GM19438 (cell line): ENCODE measurements around the gene NFS1.

Experiments
- ATAC-seq: cut with Tn5 transposase; IDR thresholded peaks from one replicate; pipeline ENCODE4 v1.9.1; 2021; ENCODE audit warnings: low read depth; ENCODE audit not compliant: unreplicated experiment

Gene NFS1

GRCh38 chr20:35650632-35651031 lies 48.5 kb downstream of the NFS1 start:
- no peak for ATAC-seq

GRCh38 chr20:35648836-35649235 lies 50.3 kb downstream of the NFS1 start:
- ATAC-seq: no peak

GRCh38 chr20:35644806-35645205 lies 54.3 kb downstream of the NFS1 start:
- ATAC-seq: no peak

- no peak for ATAC-seq
These were observed 56.1 kb downstream of the NFS1 start for GRCh38 chr20:35643045-35643444.

- ATAC-seq: no peak
These were observed 57.4 kb downstream of the NFS1 start for GRCh38 chr20:35641743-35642142.

GRCh38 chr20:35640724-35641123 lies 58.4 kb downstream of the NFS1 start:
- no peak for ATAC-seq

- ATAC-seq: no peak
These were observed 60.4 kb downstream of the NFS1 start for GRCh38 chr20:35638751-35639150.

GRCh38 chr20:35637276-35637675 lies 61.9 kb downstream of the NFS1 start:
- ATAC-seq: no peak

GRCh38 chr20:35636095-35636494 lies 63.1 kb downstream of the NFS1 start:
- ATAC-seq: no peak

GRCh38 chr20:35635652-35636051 lies 63.5 kb downstream of the NFS1 start:
- ATAC-seq: no peak

- no peak for ATAC-seq
These were observed 66.5 kb downstream of the NFS1 start for GRCh38 chr20:35632539-35633115.

- no peak for ATAC-seq
These were observed 68.5 kb downstream of the NFS1 start for GRCh38 chr20:35630636-35631035.

GRCh38 chr20:35629427-35630145 lies 69.6 kb downstream of the NFS1 start:
- ATAC-seq: no peak

GRCh38 chr20:35627121-35627520 lies 72.0 kb downstream of the NFS1 start:
- no peak for ATAC-seq

GRCh38 chr20:35626386-35627001 lies 72.7 kb downstream of the NFS1 start:
- ATAC-seq: no peak

GRCh38 chr20:35625584-35626385 lies 73.4 kb downstream of the NFS1 start:
- ATAC-seq: no peak

GRCh38 chr20:35621560-35621946 lies 77.6 kb downstream of the NFS1 start:
- no peak for ATAC-seq

GRCh38 chr20:35620818-35621559 lies 78.2 kb downstream of the NFS1 start:
- no peak for ATAC-seq

GRCh38 chr20:35619196-35620095 lies 79.7 kb downstream of the NFS1 start:
- no peak for ATAC-seq
